ENCODE results near the gene NAB1.

GRCh38 chr2:190722061-190722759, 73.3 kb downstream of the NAB1 start:
- no peak for TF ChIP-seq CTCF (IDR thresholded peaks at IDR 0.05)
- no peak for TF ChIP-seq POLR2AphosphoS5 (IDR thresholded peaks at IDR 0.05)
- TF ChIP-seq POLR2A (IDR thresholded peaks at IDR 0.05): no peak
